Prostate gland (tissue), 2 donors: ENCODE data around the gene PIK3CG. TPM values are rescaled to one million over a fixed set of nuclear protein-coding genes. Genes with fewer than 3 reads are reported as not detected.
"Not testable (repeated sequence)": the region's sequence is repeated elsewhere in the genome, so short reads cannot be mapped to it uniquely, and the experiment has no call there.

ENCODE experiments used
- DNase-seq: peaks from one replicate; pipeline ENCODE4 v3.0.0-alpha.2; 2019; ENCODE audit warnings: low spot score
- H3K27ac ChIP-seq, 2 donors: fragments of 200-600 bp; sonication (generic); 2 replicates each; pipeline ENCODE4 v1.5.1; 2017 to 2019
- H3K27me3 ChIP-seq: fragments of 200-600 bp; sonication (generic); replicated peaks from 2 replicates; pipeline ENCODE4 v1.5.1; 2019; ENCODE audit not compliant: insufficient read depth
- H3K36me3 ChIP-seq, 2 donors: fragments of 200-600 bp; sonication (generic); 1 replicate in 1 of 2; 2 replicates in 1 of 2; pipeline versions ENCODE4 v1.5.1 to v1.8.1; 2017 to 2019
- H3K4me1 ChIP-seq: fragments of 200-600 bp; sonication (generic); replicated peaks from 2 replicates; pipeline ENCODE4 v1.5.1; 2019
- H3K4me3 ChIP-seq, 2 donors: fragments of 200-600 bp; sonication (generic); 2 replicates each; pipeline ENCODE4 v1.5.1; 2017 to 2019
- H3K9me3 ChIP-seq: fragments of 200-600 bp; sonication (generic); 2 replicates; pipeline ENCODE4 v1.5.1; 2017
- CTCF ChIP-seq, 4 experiments: fragments of 200-600 bp in 2 of 4; fragments of 450-650 bp in 2 of 4; sonication (generic) in 2 of 4; IDR thresholded peaks; 1 replicate in 3 of 4; 2 replicates in 1 of 4; pipeline ENCODE4 v1.5.1; 2016 to 2019; ENCODE audit warnings: antibody characterized with exemption in 4 of 4, mild to moderate bottlenecking in 2 of 4, moderate library complexity in 2 of 4
- POLR2A ChIP-seq: fragments of 450-650 bp; IDR thresholded peaks from one replicate; pipeline ENCODE4 v1.6.1; 2016; ENCODE audit warnings: antibody characterized with exemption, mild to moderate bottlenecking
- POLR2AphosphoS5 ChIP-seq: sonication (generic); formaldehyde crosslinking; IDR thresholded peaks from one replicate; pipeline ENCODE4 v1.6.1; 2017; ENCODE audit warnings: antibody characterized with exemption
- WGBS: methylation state at CpG from one replicate; pipeline ENCODE4 v1.1.5; 2018; 5-methylcytosine and 5-hydroxymethylcytosine counted together
- intact Hi-C: fragments of 100-400 bp; cut with DNase I; formaldehyde crosslinking; loops from one replicate; pipeline ENCODE4 v1.14.2; 2022
- total RNA-seq, 2 donors: library from RNA; depleted of rRNA; stranded (reverse); fragments of >200 nt; gene quantifications; one replicate each; pipeline ENCODE4 v1.1.0, GENCODE V29; 2016

Gene PIK3CG
- total RNA-seq, 2 donors from 2014 or later, result 0.87 to 5.1 TPM

GRCh38 chr7:106848049-106848448, 17.0 kb upstream of the PIK3CG start:
- DNase-seq, result no peak
- intact Hi-C loops, result no loop called here
- Histone ChIP-seq H3K9me3 (no peaks in the 10 kb centered on the region), H3K27ac (no peak overlapping the region), H3K27me3 (no peaks in the 10 kb centered on the region), H3K4me1 (no peaks in the 10 kb centered on the region), H3K4me3 (no peak overlapping the region), H3K36me3 (no peaks in the 10 kb centered on the region)
- WGBS, result 89% methylated on average over 1 of the region's 1 CpG
- TF ChIP-seq POLR2A, result no peak
- no peak for TF ChIP-seq CTCF (IDR thresholded peaks at IDR 0.05)
- no peak for TF ChIP-seq POLR2AphosphoS5

GRCh38 chr7:106848851-106849442, 16.1 kb upstream of the PIK3CG start:
- Histone ChIP-seq H3K4me3 (no peak overlapping the region), H3K27ac (no peak overlapping the region), H3K4me1 (no peaks in the 10 kb centered on the region), H3K36me3 (no peaks in the 10 kb centered on the region), H3K27me3 (no peaks in the 10 kb centered on the region), H3K9me3 (no peaks in the 10 kb centered on the region)
- TF ChIP-seq CTCF (IDR thresholded peaks at IDR 0.05) (no peak), POLR2A (no peak), POLR2AphosphoS5 (no peak)
- DNase-seq, result no peak
- intact Hi-C loops, result no loop called here
- 62% methylated on average over 1 of the region's 1 CpG for whole genome bisulfite sequencing

GRCh38 chr7:106851632-106852031, 13.4 kb upstream of the PIK3CG start:
- H3K4me3 ChIP-seq, H3K27me3 ChIP-seq, DNase-seq, H3K27ac ChIP-seq, H3K36me3 ChIP-seq, H3K9me3 ChIP-seq, intact Hi-C loops, H3K4me1 ChIP-seq: not testable (repeated sequence)
- 94% methylated on average over 7 of the region's 7 CpGs for WGBS

GRCh38 chr7:106853250-106853908, 11.7 kb upstream of the PIK3CG start:
- DNase-seq, result no peak
- TF ChIP-seq POLR2AphosphoS5 (no peak), CTCF (IDR thresholded peaks at IDR 0.05) (no peak), POLR2A (no peak)
- H3K27ac ChIP-seq, result no peak overlapping the region
- no peak overlapping the region for H3K4me3 ChIP-seq
- no peaks in the 10 kb centered on the region for H3K9me3 ChIP-seq
- no peaks in the 10 kb centered on the region for H3K4me1 ChIP-seq
- H3K36me3 ChIP-seq, result no peaks in the 10 kb centered on the region
- intact Hi-C loops, result no loop called here
- 90% methylated on average over 9 of the region's 9 CpGs for WGBS
- no peaks in the 10 kb centered on the region for H3K27me3 ChIP-seq

- WGBS, result 88% methylated on average over 6 of the region's 6 CpGs
- H3K4me3 ChIP-seq, result no peak overlapping the region
- H3K27ac ChIP-seq, result no peak overlapping the region
- DNase-seq, result no peak
- H3K36me3 ChIP-seq, result no peaks in the 10 kb centered on the region
- intact Hi-C loops, result no loop called here
- no peaks in the 10 kb centered on the region for H3K4me1 ChIP-seq
- H3K9me3 ChIP-seq, result no peaks in the 10 kb centered on the region
- TF ChIP-seq CTCF (IDR thresholded peaks at IDR 0.05), result no peak
- TF ChIP-seq POLR2A, result no peak
- TF ChIP-seq POLR2AphosphoS5, result no peak
- no peaks in the 10 kb centered on the region for H3K27me3 ChIP-seq
Measured at GRCh38 chr7:106855540-106856132, 9.4 kb upstream of the PIK3CG start.
